Left renal cortex interstitium (tissue), 4 donors: ENCODE measurements around the gene PRKD1. TPM values are rescaled to one million over a fixed set of nuclear protein-coding genes. Genes with fewer than 3 reads are reported as not detected.

ENCODE experiments used
- DNase-seq, 4 donors: peaks; one replicate each; pipeline ENCODE4 v3.0.0-alpha.2; 2013; ENCODE audit warnings: low read depth in 4 of 4, low spot score in 2 of 4, missing footprints in 1 of 4
- polyA plus RNA-seq, 4 donors: library from polyadenylated mRNA; unstranded; fragments of 120-200 nt; gene quantifications; one replicate each; pipeline ENCODE4 v1.2.1, GENCODE V29; 2013; ENCODE audit not compliant: insufficient read length in 4 of 4

The PRKD1 gene
- polyA plus RNA-seq, 4 donors = 25.8 to 33.0 (median 29.9) TPM

GRCh38 chr14:29548948-29549370 lies 378.7 kb downstream of the PRKD1 start:
- DNase-seq = peak in 3 of 4 donors; percentile 3 to 27 (median 19)

- no peak for DNase-seq
Observed at GRCh38 chr14:29545714-29546113, 381.9 kb downstream of the PRKD1 start.

- no peak for DNase-seq
Observed at GRCh38 chr14:29536886-29537511, 390.6 kb downstream of the PRKD1 start.

- no peak for DNase-seq
Observed at GRCh38 chr14:29529418-29529817, 398.2 kb downstream of the PRKD1 start.

GRCh38 chr14:29528889-29529288 lies 398.8 kb downstream of the PRKD1 start:
- DNase-seq = no peak

GRCh38 chr14:29527286-29527685 lies 400.4 kb downstream of the PRKD1 start:
- no peak for DNase-seq
